GM06990 (cell line): ENCODE results near the gene CASZ1.

Experiments
- DNase-seq: peaks from one replicate; pipeline ENCODE4 v3.0.0-alpha.2; 2011; ENCODE audit not compliant: insufficient read length; ENCODE audit errors: extremely low read depth
- H3K27me3 ChIP-seq: replicated peaks from 2 replicates; pipeline ENCODE4 v1.6.0; 2011; ENCODE audit warnings: low read length; ENCODE audit not compliant: control insufficient read depth, insufficient read depth
- H3K36me3 ChIP-seq: 2 replicates; pipeline ENCODE4 v1.5.1; 2011; ENCODE audit warnings: low read length; ENCODE audit not compliant: control insufficient read depth, insufficient read depth
- H3K4me3 ChIP-seq: replicated peaks from 2 replicates; pipeline ENCODE4 v1.5.1; 2011; ENCODE audit warnings: low read depth, mild to moderate bottlenecking, control low read depth, low read length
- TF ChIP-seq, protein P1 (sequence below): IDR thresholded peaks from 2 replicates; pipeline ENCODE4 v1.5.1; 2011; ENCODE audit warnings: low read length, control low read depth, mild to moderate bottlenecking, inconsistent platforms; ENCODE audit not compliant: insufficient read depth, poor library complexity, severe bottlenecking

The CASZ1 gene

GRCh38 chr1:10782491-10783244, 13.8 kb downstream of the CASZ1 start:
- no peaks in the 10 kb centered on the region; the same call in 1 of the 2 replicates for H3K27me3 ChIP-seq
- H3K36me3 ChIP-seq, result no peaks in the 10 kb centered on the region
- TF ChIP-seq, protein P1, sequence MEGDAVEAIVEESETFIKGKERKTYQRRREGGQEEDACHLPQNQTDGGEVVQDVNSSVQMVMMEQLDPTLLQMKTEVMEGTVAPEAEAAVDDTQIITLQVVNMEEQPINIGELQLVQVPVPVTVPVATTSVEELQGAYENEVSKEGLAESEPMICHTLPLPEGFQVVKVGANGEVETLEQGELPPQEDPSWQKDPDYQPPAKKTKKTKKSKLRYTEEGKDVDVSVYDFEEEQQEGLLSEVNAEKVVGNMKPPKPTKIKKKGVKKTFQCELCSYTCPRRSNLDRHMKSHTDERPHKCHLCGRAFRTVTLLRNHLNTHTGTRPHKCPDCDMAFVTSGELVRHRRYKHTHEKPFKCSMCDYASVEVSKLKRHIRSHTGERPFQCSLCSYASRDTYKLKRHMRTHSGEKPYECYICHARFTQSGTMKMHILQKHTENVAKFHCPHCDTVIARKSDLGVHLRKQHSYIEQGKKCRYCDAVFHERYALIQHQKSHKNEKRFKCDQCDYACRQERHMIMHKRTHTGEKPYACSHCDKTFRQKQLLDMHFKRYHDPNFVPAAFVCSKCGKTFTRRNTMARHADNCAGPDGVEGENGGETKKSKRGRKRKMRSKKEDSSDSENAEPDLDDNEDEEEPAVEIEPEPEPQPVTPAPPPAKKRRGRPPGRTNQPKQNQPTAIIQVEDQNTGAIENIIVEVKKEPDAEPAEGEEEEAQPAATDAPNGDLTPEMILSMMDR, result no peak
- DNase-seq, result no peak
- no peak overlapping the region for H3K4me3 ChIP-seq

DNA sequence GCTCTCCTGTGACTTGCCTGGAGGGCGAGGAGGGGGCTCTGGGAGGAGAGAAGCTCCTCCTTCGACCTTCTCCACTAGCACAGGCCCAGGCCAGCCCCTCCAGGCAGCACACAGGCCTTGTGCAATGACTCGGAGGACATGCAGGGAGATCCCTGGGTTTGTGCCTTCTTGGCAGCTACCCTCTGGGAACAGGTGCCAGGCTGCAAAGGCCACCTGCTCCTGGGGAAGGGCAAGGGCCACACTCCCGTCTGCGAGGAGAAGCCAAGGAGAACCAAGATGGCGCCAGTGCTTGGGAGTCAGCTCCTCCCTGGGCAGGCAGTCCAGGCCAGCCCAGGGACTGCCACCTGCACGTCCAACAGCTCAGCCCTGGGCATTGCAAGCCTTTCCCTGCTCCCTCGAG, 15.3 kb downstream of the CASZ1 start:
- DNase-seq, result no peak
- H3K27me3 ChIP-seq, result no peaks in the 10 kb centered on the region; the same call in 1 of the 2 replicates
- TF ChIP-seq, protein P1, result no peak
- no peaks in the 10 kb centered on the region for H3K36me3 ChIP-seq
- no peak overlapping the region for H3K4me3 ChIP-seq

DNA sequence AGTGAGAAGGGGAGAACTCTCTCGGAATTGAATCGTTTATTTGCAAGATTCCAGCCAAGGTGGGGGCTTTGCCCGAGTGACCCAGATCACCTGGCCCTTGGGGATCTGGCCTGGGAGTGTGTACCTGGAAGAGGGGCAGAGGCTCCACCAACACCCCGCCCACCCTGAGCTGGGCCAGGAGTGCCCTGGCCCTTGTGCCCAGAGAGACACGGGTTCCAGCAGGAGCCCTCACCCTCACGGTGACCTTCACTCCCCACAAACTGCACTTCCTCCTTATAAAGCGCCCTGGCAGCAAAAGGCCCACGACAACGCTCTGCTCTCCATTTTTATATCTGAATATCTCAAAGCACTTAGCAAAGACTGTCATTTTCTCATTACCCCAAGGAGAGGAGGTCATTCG, 16.6 kb downstream of the CASZ1 start:
- Histone ChIP-seq H3K27me3 (no peaks in the 10 kb centered on the region; the same call in 1 of the 2 replicates), H3K4me3 (no peak overlapping the region), H3K36me3 (no peaks in the 10 kb centered on the region)
- no peak for DNase-seq
- TF ChIP-seq, protein P1, result no peak

DNA sequence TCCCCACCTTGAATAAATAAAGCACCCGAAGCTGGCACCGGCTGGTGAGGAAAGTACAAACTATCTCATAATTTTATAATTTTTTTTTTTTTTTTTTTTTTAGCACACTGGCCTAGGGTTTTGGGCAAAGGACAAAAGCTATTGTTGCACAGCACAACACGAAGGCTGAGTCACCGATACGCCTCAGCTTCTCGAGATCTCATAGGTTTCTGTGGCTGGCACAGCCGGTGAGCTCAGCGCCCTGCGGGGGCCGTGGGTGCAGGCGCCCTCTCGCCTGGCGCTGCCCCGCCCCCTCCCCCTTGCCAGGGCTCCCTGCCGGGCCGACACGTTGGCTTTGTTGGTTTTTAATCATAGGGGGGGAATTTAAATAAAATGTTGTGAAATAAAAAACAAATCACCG, 17.2 kb downstream of the CASZ1 start:
- H3K4me3 ChIP-seq, result no peak overlapping the region
- H3K27me3 ChIP-seq, result no peaks in the 10 kb centered on the region; the same call in 1 of the 2 replicates
- TF ChIP-seq, protein P1, result no peak
- no peaks in the 10 kb centered on the region for H3K36me3 ChIP-seq
- DNase-seq, result no peak

DNA sequence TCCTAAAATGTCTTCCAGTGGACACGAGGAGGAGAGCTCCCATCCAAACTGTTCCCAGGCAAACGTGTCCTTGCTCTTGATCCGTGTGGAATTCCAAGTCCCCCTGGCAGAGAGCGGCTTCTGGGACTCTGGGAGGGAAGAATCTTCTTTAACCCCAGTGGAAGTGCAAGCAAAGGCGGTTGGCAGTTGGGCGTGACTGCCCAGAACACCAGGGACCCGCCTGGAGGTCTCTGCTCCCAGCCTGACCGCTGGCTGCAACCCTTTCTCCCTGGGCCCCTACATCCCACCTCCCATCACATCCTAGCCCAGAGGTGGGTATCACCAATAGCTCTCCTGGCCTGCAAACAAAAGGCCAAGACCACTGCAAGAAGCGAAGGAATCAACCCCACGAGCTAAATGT, 17.8 kb downstream of the CASZ1 start:
- Histone ChIP-seq H3K4me3 (no peak overlapping the region), H3K36me3 (no peaks in the 10 kb centered on the region), H3K27me3 (no peaks in the 10 kb centered on the region; the same call in 1 of the 2 replicates)
- TF ChIP-seq, protein P1, result no peak
- no peak for DNase-seq
